ENCODE results near the gene GDPD5. TPM values are rescaled to one million over a fixed set of nuclear protein-coding genes. Genes with fewer than 3 reads are reported as not detected.

GDPD5 gene
- total RNA-seq, 2 donors from 2014 or later, result 3.0 to 8.6 TPM

DNA sequence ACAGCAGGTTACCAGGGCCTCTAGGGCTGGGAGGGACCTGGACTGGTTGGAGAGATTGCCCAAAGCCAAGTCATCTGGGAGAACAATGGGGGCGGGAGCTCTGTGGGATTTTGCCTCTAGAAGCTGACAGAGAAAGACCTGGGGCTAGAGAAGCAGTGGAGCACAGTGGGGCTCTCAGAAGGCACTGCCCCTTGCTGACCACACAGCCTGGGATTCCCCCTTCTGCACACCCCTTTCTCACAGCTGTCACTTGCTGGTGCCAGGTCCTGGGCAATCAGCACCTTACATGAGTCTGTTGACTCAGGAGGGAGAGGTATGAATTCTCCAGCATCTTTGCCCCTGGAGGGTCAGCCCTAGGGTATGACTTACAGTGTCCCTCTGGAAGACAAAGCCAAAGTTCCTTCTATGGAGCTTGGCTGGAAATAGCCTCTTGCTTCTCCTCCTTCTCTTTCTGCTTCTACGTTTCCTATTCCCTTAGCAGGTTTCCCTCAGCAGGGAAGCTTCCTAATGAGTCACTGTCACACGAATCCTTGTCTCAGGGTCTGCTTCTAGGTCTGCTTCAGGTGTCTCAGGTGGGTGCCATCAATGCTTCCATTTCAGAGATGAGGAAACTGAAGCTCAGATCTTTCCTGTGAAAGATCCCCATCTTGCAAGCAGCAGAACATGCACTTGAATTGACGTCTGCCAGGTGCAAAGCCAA, 27.0 kb downstream of the GDPD5 start:
- Mint-ChIP-seq H3K9me3 (no peaks in the 10 kb centered on the region), H3K36me3 (ENCODE audit: low read depth) (no peaks in the 10 kb centered on the region), H3K27me3 (ENCODE audit: insufficient read depth) (no peaks in the 10 kb centered on the region), H3K4me3 (no peak overlapping the region), H3K4me1 (peaks cover 10% of the 10 kb centered on the region), H3K27ac (no peak overlapping the region)
- Histone ChIP-seq H3K27me3 (ENCODE audit: control insufficient read depth, insufficient read depth, low read length, poor library complexity, severe bottlenecking) (no peaks in the 10 kb centered on the region), H3K4me3 (ENCODE audit: low read length) (no peak overlapping the region), H3K9me3 (ENCODE audit: control insufficient read depth, low read length) (no peaks in the 10 kb centered on the region), H3K4me1 (ENCODE audit: control insufficient read depth, insufficient read depth, low read length) (no peaks in the 10 kb centered on the region), H3K27ac (ENCODE audit: low read depth, low read length) (no peak overlapping the region), H3K9ac (ENCODE audit: extremely low read depth, low read length, poor library complexity, severe bottlenecking) (no peak overlapping the region), H3K36me3 (ENCODE audit: control insufficient read depth, insufficient read depth, low read length) (no peaks in the 10 kb centered on the region)
- TF ChIP-seq, protein P1, sequence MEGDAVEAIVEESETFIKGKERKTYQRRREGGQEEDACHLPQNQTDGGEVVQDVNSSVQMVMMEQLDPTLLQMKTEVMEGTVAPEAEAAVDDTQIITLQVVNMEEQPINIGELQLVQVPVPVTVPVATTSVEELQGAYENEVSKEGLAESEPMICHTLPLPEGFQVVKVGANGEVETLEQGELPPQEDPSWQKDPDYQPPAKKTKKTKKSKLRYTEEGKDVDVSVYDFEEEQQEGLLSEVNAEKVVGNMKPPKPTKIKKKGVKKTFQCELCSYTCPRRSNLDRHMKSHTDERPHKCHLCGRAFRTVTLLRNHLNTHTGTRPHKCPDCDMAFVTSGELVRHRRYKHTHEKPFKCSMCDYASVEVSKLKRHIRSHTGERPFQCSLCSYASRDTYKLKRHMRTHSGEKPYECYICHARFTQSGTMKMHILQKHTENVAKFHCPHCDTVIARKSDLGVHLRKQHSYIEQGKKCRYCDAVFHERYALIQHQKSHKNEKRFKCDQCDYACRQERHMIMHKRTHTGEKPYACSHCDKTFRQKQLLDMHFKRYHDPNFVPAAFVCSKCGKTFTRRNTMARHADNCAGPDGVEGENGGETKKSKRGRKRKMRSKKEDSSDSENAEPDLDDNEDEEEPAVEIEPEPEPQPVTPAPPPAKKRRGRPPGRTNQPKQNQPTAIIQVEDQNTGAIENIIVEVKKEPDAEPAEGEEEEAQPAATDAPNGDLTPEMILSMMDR (conservative IDR thresholded peaks at IDR 0.05), result no peak
- no peak for DNase-seq
- 69 to 83% methylated on average over 3 to 4 of the region's 4 CpGs for WGBS, 2 experiments (ENCODE audit: insufficient coverage in 1 of 2, insufficient read length in 1 of 2)

DNA sequence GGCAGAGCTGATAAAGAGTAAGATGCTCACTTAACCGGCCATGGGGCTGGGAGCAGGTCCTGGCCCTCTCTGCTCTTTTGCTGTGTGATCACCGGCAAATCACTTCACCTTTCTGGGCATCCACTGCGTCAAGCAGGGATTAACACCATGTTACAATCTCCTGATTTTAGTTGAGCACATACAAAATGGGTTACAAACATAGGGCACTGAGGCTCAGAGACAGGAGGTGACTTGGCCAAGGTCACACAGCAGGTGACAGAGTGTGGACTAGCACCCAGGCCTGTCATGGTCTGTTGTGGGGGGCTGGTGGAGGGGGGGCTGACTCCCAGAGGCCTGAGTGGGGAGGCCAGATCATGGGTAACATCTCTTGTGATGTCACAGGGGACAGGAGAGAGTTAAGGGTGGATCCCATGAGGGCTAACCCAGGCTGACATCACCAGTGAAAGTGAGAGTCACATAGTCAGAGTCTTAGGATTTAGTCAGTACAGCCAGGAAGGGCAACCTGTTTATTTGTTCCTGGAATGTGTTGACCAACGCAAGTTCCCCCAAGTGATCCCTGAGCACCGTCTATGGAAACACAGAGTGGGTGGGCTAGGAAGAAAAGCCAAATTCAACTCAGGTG, 27.8 kb downstream of the GDPD5 start:
- Histone ChIP-seq H3K4me3 (ENCODE audit: low read length) (no peak overlapping the region), H3K4me1 (ENCODE audit: control insufficient read depth, insufficient read depth, low read length) (no peaks in the 10 kb centered on the region), H3K27me3 (ENCODE audit: control insufficient read depth, insufficient read depth, low read length, poor library complexity, severe bottlenecking) (no peaks in the 10 kb centered on the region), H3K36me3 (ENCODE audit: control insufficient read depth, insufficient read depth, low read length) (no peaks in the 10 kb centered on the region), H3K9me3 (ENCODE audit: control insufficient read depth, low read length) (no peaks in the 10 kb centered on the region), H3K9ac (ENCODE audit: extremely low read depth, low read length, poor library complexity, severe bottlenecking) (no peak overlapping the region), H3K27ac (ENCODE audit: low read depth, low read length) (no peak overlapping the region)
- no peak for DNase-seq
- Mint-ChIP-seq H3K4me1 (peaks cover 10% of the 10 kb centered on the region), H3K36me3 (ENCODE audit: low read depth) (no peaks in the 10 kb centered on the region), H3K27ac (no peak overlapping the region), H3K9me3 (no peaks in the 10 kb centered on the region), H3K27me3 (ENCODE audit: insufficient read depth) (no peaks in the 10 kb centered on the region), H3K4me3 (no peak overlapping the region)
- WGBS, 2 experiments (ENCODE audit: insufficient coverage in 1 of 2, insufficient read length in 1 of 2), result 80 to 84% methylated on average over 5 of the region's 5 CpGs
- TF ChIP-seq, protein P1 (conservative IDR thresholded peaks at IDR 0.05), result no peak

DNA sequence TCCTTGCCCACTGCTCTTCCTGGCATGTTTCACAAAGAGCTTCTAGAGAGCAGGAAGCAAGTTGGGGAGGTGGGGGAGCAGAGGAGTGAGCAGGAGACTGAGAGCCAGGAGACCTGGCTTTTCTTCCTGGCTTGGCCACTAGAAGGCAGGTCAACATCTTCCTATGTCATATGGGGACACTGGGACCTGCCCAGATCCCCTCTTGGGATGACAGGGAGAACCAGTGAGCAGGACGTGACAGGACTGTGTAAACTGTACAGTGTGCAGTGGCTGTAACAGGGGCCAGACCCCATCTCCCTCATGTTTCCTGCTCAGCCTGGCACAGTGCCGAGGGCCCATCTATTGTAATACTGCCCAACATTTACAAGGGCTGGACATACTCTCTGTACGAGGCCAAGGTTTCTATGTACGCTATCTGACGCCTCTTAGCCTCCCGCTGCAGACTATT, 29.4 kb downstream of the GDPD5 start:
- H3K36me3 ChIP-seq (ENCODE audit: control insufficient read depth, insufficient read depth, low read length), result no peaks in the 10 kb centered on the region
- no peaks in the 10 kb centered on the region for H3K27me3 Mint-ChIP-seq (ENCODE audit: insufficient read depth)
- H3K4me1 ChIP-seq (ENCODE audit: control insufficient read depth, insufficient read depth, low read length), result no peaks in the 10 kb centered on the region
- H3K4me3 ChIP-seq (ENCODE audit: low read length), result no peak overlapping the region
- H3K36me3 Mint-ChIP-seq (ENCODE audit: low read depth), result no peaks in the 10 kb centered on the region
- no peaks in the 10 kb centered on the region for H3K9me3 Mint-ChIP-seq
- H3K9ac ChIP-seq (ENCODE audit: extremely low read depth, low read length, poor library complexity, severe bottlenecking), result no peak overlapping the region
- 91 to 98% methylated on average over 4 to 6 of the region's 6 CpGs for WGBS, 2 experiments (ENCODE audit: insufficient coverage in 1 of 2, insufficient read length in 1 of 2)
- TF ChIP-seq, protein P1 (conservative IDR thresholded peaks at IDR 0.05), result peak; percentile 72
- no peak overlapping the region for H3K27ac ChIP-seq (ENCODE audit: low read depth, low read length)
- H3K4me1 Mint-ChIP-seq, result peaks cover 10% of the 10 kb centered on the region
- H3K9me3 ChIP-seq (ENCODE audit: control insufficient read depth, low read length), result no peaks in the 10 kb centered on the region
- H3K27ac Mint-ChIP-seq, result peak overlapping the region; percentile 44
- H3K27me3 ChIP-seq (ENCODE audit: control insufficient read depth, insufficient read depth, low read length, poor library complexity, severe bottlenecking), result no peaks in the 10 kb centered on the region
- DNase-seq, result peak; percentile 85
- no peak overlapping the region for H3K4me3 Mint-ChIP-seq
